ENCODE results near the gene CROCC. TPM values are rescaled to one million over a fixed set of nuclear protein-coding genes. Genes with fewer than 3 reads are reported as not detected.

Gene CROCC
- polyA plus RNA-seq, 1 donor (not counting 4 experiments of a cell fraction or from before 2014, with no cell fraction given): 8.2 TPM

DNA sequence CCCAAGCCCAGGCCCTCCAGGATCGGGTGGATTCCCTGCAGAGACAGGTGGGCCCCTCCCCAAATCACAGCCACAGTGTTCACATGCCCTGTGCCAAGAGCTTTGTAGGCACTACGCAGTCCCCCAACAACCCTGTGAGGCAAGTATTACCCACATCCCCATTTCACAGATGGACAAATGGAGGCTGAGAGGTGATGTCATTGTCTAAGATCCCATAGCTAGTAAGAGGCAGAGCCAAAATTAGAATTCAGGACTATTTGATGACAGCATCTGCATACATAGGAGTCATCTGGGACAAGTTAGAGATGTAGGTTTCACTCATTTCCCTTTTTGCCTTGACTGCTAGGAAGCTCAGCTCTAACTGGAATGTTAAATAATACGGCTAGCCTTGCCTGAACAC is 46.6 kb downstream of the CROCC start:
- dilution Hi-C loops (cut with MboI; ENCODE audit: extremely low pct_ligation_motif_present, low sequenced_read_pairs): no loop called here

DNA sequence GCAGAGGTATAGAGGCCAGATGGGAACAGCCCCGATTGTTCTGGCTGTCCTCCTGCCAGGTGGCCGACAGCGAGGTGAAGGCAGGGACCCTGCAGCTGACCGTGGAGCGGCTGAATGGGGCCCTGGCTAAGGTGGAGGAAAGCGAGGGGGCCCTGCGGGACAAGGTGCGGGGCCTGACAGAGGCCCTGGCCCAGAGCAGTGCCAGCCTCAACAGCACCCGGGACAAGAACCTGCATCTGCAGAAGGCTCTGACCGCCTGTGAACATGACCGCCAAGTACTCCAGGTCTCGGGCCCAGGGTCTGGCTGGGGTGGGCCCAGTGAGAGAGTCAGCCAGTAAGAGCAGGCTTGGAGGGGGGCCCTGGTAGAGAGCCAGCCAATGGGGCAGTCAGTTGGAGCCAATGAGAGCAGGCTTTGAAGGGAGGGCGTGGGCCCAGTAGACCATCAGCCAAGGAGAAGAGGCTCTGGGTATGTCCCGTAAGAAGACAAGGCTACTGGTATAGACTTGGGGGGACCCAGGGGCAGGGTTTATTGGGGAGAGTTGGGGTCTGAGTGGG is 47.4 kb downstream of the CROCC start:
- no peak overlapping the region for H3K9ac ChIP-seq (ENCODE audit: control insufficient read depth, extremely low read depth, insufficient read depth, low read length)
- FAIRE-seq (no peak), DNase-seq (ENCODE audit: low read depth, low spot score) (no peak)
- dilution Hi-C loops (cut with MboI; ENCODE audit: extremely low pct_ligation_motif_present, low sequenced_read_pairs): no loop called here
- no peaks in the 10 kb centered on the region for H3K27me3 ChIP-seq (ENCODE audit: control insufficient read depth, extremely low read depth, insufficient read depth, low read length)
- no peaks in the 10 kb centered on the region for H3K9me3 ChIP-seq (ENCODE audit: control insufficient read depth, low read depth, low read length)
- H2AFZ ChIP-seq (ENCODE audit: control insufficient read depth, low read length): no peak overlapping the region
- H3K27ac ChIP-seq (ENCODE audit: control insufficient read depth, insufficient read depth, low read length): no peak overlapping the region
- H3K9me1 ChIP-seq (ENCODE audit: control insufficient read depth, extremely low read depth, insufficient read depth, low read length): no peaks in the 10 kb centered on the region
- TF ChIP-seq EZH2 (IDR thresholded peaks at IDR 0.05; ENCODE audit: low read length): no peak
- TF ChIP-seq, protein P1, sequence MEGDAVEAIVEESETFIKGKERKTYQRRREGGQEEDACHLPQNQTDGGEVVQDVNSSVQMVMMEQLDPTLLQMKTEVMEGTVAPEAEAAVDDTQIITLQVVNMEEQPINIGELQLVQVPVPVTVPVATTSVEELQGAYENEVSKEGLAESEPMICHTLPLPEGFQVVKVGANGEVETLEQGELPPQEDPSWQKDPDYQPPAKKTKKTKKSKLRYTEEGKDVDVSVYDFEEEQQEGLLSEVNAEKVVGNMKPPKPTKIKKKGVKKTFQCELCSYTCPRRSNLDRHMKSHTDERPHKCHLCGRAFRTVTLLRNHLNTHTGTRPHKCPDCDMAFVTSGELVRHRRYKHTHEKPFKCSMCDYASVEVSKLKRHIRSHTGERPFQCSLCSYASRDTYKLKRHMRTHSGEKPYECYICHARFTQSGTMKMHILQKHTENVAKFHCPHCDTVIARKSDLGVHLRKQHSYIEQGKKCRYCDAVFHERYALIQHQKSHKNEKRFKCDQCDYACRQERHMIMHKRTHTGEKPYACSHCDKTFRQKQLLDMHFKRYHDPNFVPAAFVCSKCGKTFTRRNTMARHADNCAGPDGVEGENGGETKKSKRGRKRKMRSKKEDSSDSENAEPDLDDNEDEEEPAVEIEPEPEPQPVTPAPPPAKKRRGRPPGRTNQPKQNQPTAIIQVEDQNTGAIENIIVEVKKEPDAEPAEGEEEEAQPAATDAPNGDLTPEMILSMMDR (optimal IDR thresholded peaks at IDR 0.05 in 1 of 3, IDR thresholded peaks at IDR 0.05 in 1 of 3, conservative IDR thresholded peaks at IDR 0.05 in 1 of 3; ENCODE audit: extremely low read depth in 1 of 3, insufficient read depth in 2 of 3, low read length in 3 of 3): no peak
- H3K4me2 ChIP-seq (ENCODE audit: control insufficient read depth, extremely low read depth, insufficient read depth, low read depth, low read length): no peak overlapping the region
- no peaks in the 10 kb centered on the region for H3K79me2 ChIP-seq (ENCODE audit: control insufficient read depth, insufficient read depth, low read length)
- no peaks in the 10 kb centered on the region for H4K20me1 ChIP-seq (ENCODE audit: control insufficient read depth, extremely low read depth, insufficient read depth, low read length)
- peaks cover 4% of the 10 kb centered on the region for H3K4me1 ChIP-seq (ENCODE audit: control insufficient read depth, extremely low read depth, insufficient read depth, low read length)
- H3K36me3 ChIP-seq (ENCODE audit: control insufficient read depth in 2 of 2, extremely low read depth in 1 of 2, insufficient read depth in 2 of 2, low read length in 2 of 2): peaks cover 5% of the 10 kb centered on the region in 2 experiments
- H3K4me3 ChIP-seq (ENCODE audit: control insufficient read depth in 2 of 3, extremely low read depth in 1 of 3, insufficient read depth in 2 of 3, low read depth in 1 of 3, low read length in 3 of 3): no peak overlapping the region

More for the DNA sequence above, 46.6 kb downstream of the CROCC start:
- Histone ChIP-seq H3K36me3 (ENCODE audit: control insufficient read depth in 2 of 2, extremely low read depth in 1 of 2, insufficient read depth in 2 of 2, low read length in 2 of 2) (peaks cover 3 to 5% of the 10 kb centered on the region in 2 experiments), H3K27ac (ENCODE audit: control insufficient read depth, insufficient read depth, low read length) (no peak overlapping the region), H3K27me3 (ENCODE audit: control insufficient read depth, extremely low read depth, insufficient read depth, low read length) (no peaks in the 10 kb centered on the region), H3K9me1 (ENCODE audit: control insufficient read depth, extremely low read depth, insufficient read depth, low read length) (no peaks in the 10 kb centered on the region), H3K4me2 (ENCODE audit: control insufficient read depth, extremely low read depth, insufficient read depth, low read depth, low read length) (no peak overlapping the region), H3K4me3 (ENCODE audit: control insufficient read depth in 2 of 3, extremely low read depth in 1 of 3, insufficient read depth in 2 of 3, low read depth in 1 of 3, low read length in 3 of 3) (no peak overlapping the region), H3K4me1 (ENCODE audit: control insufficient read depth, extremely low read depth, insufficient read depth, low read length) (peaks cover 4% of the 10 kb centered on the region), H2AFZ (ENCODE audit: control insufficient read depth, low read length) (no peak overlapping the region), H3K79me2 (ENCODE audit: control insufficient read depth, insufficient read depth, low read length) (no peaks in the 10 kb centered on the region), H4K20me1 (ENCODE audit: control insufficient read depth, extremely low read depth, insufficient read depth, low read length) (no peaks in the 10 kb centered on the region), H3K9ac (ENCODE audit: control insufficient read depth, extremely low read depth, insufficient read depth, low read length) (no peak overlapping the region), H3K9me3 (ENCODE audit: control insufficient read depth, low read depth, low read length) (no peaks in the 10 kb centered on the region)
- DNase-seq (ENCODE audit: low read depth, low spot score) (no peak), FAIRE-seq (no peak)
- no peak for TF ChIP-seq EZH2 (IDR thresholded peaks at IDR 0.05; ENCODE audit: low read length)
- TF ChIP-seq, protein P1 (optimal IDR thresholded peaks at IDR 0.05 in 1 of 3, IDR thresholded peaks at IDR 0.05 in 1 of 3, conservative IDR thresholded peaks at IDR 0.05 in 1 of 3; ENCODE audit: extremely low read depth in 1 of 3, insufficient read depth in 2 of 3, low read length in 3 of 3): no peak
